Measurements from ENCODE around the gene LGI1. TPM values are rescaled to one million over a fixed set of nuclear protein-coding genes. Genes with fewer than 3 reads are reported as not detected.
A peak's percentile ranks its signal among the peaks of the same experiment; 100 is the strongest.

Gene LGI1
- total RNA-seq, 2 donors from 2014 or later: not detected

DNA sequence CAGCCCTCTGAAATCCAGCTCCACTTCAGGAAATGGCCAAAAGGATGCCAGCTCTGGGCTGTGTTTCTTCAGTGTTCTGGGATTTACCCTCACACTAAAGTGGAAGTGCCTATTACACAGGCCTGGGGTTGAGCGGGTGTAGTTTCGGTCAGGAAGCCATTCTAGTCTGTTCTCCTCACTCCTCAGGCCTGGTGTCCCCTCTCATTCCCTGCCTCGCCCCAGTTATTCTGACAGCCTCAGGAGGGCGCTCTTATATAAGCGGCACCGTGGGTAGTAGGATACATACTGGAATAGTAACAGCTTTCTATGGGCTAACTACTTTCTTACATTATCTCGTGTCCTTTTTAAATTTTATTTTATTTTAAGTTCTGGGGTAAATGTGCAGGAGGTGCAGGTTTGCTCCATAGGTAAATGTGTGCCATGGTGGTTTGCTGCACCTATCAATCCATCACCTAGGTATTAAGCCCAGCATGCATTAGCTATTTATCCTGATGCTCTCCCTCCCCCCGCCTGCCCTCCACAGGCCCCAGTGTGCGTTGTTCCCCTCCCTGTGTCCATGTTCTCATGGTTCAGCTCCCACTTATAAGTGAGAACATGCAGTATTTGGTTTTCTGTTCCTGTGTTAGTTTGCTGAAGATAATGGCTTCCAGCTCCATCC, 12.2 kb upstream of the LGI1 start:
- Mint-ChIP-seq H3K4me3 (no peak overlapping the region), H3K9me3 (no peaks in the 10 kb centered on the region), H3K36me3 (ENCODE audit: insufficient read depth in 2 of 2) (no peaks in the 10 kb centered on the region), H3K4me1 (ENCODE audit: low read depth) (no peaks in the 10 kb centered on the region), H3K27ac (no peak overlapping the region), H3K27me3 (ENCODE audit: low read depth) (peaks cover 7% of the 10 kb centered on the region)
- DNase-seq (peak in 1 of 2 donors; percentile 5), ATAC-seq (replicated peaks in 1 of 2) (no peak)

DNA sequence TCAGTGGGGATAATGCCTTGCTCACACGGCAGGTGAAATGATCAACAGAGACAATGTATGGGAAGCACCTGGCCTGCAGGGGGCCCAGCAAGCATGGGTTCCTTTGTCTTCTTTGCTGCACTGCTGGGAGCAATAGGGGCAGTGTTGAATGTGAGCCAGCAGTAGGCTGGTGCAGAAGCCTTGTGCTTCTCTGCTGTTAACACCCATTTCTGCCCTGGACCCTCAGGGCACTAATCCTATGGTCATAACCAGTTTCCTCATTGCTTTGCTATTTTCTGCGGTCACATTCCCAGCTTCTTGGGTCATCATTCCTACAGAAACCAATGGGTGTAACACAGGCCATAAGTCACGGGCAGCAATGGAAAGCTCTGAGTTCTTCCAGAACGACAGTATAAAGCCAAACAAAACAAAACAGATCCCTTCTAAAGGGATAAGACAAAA, 10.9 kb upstream of the LGI1 start:
- H3K36me3 Mint-ChIP-seq (ENCODE audit: insufficient read depth in 2 of 2): no peaks in the 10 kb centered on the region
- no peak overlapping the region for H3K4me3 Mint-ChIP-seq
- H3K9me3 Mint-ChIP-seq: no peaks in the 10 kb centered on the region
- DNase-seq (peak in 1 of 2 donors; percentile 1), ATAC-seq (replicated peaks in 1 of 2) (no peak)
- peaks cover 8% of the 10 kb centered on the region for H3K27me3 Mint-ChIP-seq (ENCODE audit: low read depth)
- H3K27ac Mint-ChIP-seq: no peak overlapping the region
- peaks cover 4% of the 10 kb centered on the region for H3K4me1 Mint-ChIP-seq (ENCODE audit: low read depth)

DNA sequence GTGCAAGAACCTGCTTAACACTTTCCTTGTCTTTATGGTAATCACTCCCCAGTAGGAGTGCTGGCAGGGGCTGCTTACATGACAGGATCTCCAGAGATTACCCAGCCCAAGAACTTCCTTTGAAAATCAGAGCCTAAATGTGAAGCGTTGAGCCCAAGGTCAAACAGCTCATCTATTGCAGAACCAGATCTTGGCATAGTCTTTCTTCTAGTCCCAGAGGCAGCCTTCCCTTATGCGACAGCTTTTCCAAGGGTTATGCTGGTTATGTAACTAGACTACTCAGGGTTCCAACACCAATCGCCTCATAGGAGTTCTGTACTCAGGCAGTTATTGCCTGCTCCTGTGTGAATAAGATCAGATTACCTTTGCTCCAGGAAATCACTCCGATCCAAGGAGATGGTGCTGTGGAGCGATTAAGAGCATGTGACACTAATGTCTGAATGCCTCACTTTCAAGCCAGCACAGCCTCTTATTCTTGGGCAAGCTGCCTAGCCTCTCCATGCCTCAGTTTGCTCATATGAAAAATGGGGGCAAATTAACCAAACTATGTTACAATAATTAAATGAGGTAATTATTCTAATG, 8.4 kb upstream of the LGI1 start:
- no peak overlapping the region for H3K4me3 Mint-ChIP-seq
- peaks cover 10% of the 10 kb centered on the region for H3K27me3 Mint-ChIP-seq (ENCODE audit: low read depth)
- DNase-seq (no peak), ATAC-seq (replicated peaks in 1 of 2) (no peak)
- no peaks in the 10 kb centered on the region for H3K36me3 Mint-ChIP-seq (ENCODE audit: insufficient read depth in 2 of 2)
- no peaks in the 10 kb centered on the region for H3K9me3 Mint-ChIP-seq
- H3K27ac Mint-ChIP-seq: no peak overlapping the region
- H3K4me1 Mint-ChIP-seq (ENCODE audit: low read depth): peaks cover 5% of the 10 kb centered on the region

DNA sequence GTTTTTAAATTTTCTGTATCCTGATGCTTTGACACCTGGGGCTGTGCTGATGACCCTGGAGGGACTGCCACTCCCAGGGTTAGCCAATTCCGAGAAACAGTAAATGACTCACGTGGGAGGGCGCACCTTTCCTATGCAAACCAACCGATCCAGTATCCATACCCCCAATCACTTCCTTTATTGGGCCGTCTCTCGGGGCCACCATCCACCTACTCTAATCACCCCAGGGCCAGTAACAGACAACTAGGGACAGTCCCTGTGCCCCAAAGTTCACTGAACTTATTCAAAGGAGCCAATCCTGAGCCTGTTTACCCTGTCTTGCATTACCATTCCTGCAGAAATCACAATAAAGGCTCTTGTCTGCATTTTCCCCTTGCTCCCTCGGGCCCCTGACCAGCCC, 6.6 kb upstream of the LGI1 start:
- H3K4me1 Mint-ChIP-seq (ENCODE audit: low read depth): peaks cover 5% of the 10 kb centered on the region
- DNase-seq: no peak
- H3K36me3 Mint-ChIP-seq (ENCODE audit: insufficient read depth in 2 of 2): no peaks in the 10 kb centered on the region
- H3K4me3 Mint-ChIP-seq: no peak overlapping the region
- ATAC-seq (replicated peaks in 1 of 2): no peak
- H3K9me3 Mint-ChIP-seq: no peaks in the 10 kb centered on the region
- H3K27ac Mint-ChIP-seq: no peak overlapping the region
- peaks cover 10% of the 10 kb centered on the region for H3K27me3 Mint-ChIP-seq (ENCODE audit: low read depth)

DNA sequence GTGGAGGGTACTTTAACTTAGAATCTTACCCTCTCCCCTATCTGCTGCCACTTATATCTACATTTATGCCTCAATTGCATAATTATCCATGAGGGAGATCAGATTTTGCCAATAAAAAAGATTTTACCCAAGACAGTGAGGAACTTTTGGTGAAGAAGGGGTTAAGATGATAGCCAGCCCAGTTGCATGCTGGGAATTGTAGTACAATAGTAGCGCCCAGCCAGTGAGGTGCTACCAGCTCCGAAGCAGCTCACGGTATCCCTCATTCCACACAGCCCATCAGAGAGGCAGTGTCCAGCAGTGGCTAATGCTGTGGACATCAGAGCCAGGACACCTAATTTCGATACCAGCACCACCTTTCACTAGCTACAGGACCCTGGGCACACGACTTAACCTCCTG, 5.9 kb upstream of the LGI1 start:
- DNase-seq: peak in 1 of 2 donors; percentile 3
- Mint-ChIP-seq H3K27me3 (ENCODE audit: low read depth) (peaks cover 17% of the 10 kb centered on the region), H3K27ac (no peak overlapping the region), H3K4me3 (peak overlapping the region in 1 of 2 donors; percentile 40), H3K4me1 (ENCODE audit: low read depth) (peaks cover 5% of the 10 kb centered on the region), H3K9me3 (no peaks in the 10 kb centered on the region), H3K36me3 (ENCODE audit: insufficient read depth in 2 of 2) (no peaks in the 10 kb centered on the region)
- no peak for ATAC-seq (replicated peaks in 1 of 2)

DNA sequence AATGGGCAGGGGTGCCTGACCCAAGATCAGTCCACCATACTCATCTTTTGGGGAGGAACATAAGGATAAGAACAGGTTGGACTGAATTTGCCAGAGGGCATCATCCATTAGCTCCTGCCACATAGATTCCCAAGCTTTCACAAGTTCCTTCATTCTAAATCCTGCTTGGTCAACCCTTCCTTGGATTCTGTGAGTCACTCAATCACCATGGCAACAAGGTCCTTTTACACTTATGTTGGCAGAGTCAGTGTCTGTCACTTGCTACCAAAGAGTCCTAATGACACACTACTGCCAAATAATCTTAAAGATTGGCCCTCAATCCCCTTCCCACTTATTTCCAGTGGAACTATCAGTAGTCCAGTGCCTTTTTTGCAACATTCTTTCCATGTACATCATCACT, 5.0 kb upstream of the LGI1 start:
- Mint-ChIP-seq H3K27ac (no peak overlapping the region), H3K9me3 (no peaks in the 10 kb centered on the region), H3K4me1 (ENCODE audit: low read depth) (peaks cover 7% of the 10 kb centered on the region), H3K27me3 (ENCODE audit: low read depth) (peaks cover 24% of the 10 kb centered on the region), H3K4me3 (no peak overlapping the region), H3K36me3 (ENCODE audit: insufficient read depth in 2 of 2) (no peaks in the 10 kb centered on the region)
- DNase-seq: no peak
- ATAC-seq (replicated peaks in 1 of 2): no peak

DNA sequence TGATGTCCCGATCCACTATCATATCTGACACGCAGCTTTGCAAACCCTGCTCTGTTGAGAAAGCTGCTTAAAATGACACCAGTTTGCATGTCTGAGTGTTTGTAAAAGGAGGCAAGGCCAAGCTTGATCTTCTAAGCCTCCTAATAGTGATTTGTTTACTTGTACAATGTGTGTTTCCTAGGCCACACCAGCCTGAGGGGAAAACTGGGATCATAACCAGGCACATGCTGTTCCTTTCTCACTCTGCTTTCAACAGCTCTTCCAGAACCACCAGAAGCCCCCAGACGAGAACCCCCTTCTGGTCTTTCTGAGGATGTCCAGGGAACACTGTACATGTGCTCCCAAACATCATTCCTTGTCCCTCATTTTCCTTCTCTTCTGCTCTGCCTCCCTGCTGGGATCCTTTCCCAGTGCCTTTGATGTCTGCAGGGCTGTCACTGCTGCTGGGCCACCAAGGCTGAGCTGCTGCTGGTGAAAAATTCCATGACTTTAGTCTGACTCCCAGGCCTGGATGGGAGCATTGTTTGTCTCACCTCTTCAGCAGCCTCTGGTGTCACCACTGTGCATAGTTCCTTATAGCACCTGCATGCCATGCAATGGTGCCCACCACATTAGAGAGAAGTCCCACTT, 4.0 kb upstream of the LGI1 start:
- no peak overlapping the region for H3K27ac Mint-ChIP-seq
- H3K36me3 Mint-ChIP-seq (ENCODE audit: insufficient read depth in 2 of 2): no peaks in the 10 kb centered on the region
- no peak for ATAC-seq (replicated peaks in 1 of 2)
- H3K9me3 Mint-ChIP-seq: no peaks in the 10 kb centered on the region
- H3K27me3 Mint-ChIP-seq (ENCODE audit: low read depth): peaks cover 34% of the 10 kb centered on the region
- H3K4me1 Mint-ChIP-seq (ENCODE audit: low read depth): peaks cover 17% of the 10 kb centered on the region
- H3K4me3 Mint-ChIP-seq: no peak overlapping the region
- DNase-seq: no peak

DNA sequence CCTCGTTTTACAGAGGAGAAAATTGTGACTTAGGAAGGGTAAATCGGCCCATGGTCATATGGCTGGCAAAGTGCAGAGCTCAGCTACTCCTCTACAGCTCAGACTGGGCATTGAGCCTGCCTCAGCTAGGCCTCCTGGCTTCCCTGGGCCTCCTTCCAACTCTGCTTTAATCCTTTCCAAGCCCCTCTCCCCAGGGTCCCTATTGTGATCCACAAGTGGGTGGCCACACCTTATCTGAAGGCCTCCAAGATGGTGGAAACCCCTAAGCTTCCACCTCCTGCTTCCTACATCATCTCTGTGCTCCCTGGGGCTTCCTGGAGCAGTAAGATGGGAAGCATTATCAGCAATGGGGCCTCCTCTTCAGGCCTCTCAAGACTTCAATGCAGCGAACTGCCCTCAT, 3.0 kb upstream of the LGI1 start:
- H3K4me1 Mint-ChIP-seq (ENCODE audit: low read depth): peaks cover 18% of the 10 kb centered on the region
- peaks cover 44% of the 10 kb centered on the region for H3K27me3 Mint-ChIP-seq (ENCODE audit: low read depth)
- H3K27ac Mint-ChIP-seq: no peak overlapping the region
- H3K4me3 Mint-ChIP-seq: no peak overlapping the region
- ATAC-seq (replicated peaks in 1 of 2) (no peak), DNase-seq (no peak)
- no peaks in the 10 kb centered on the region for H3K9me3 Mint-ChIP-seq
- H3K36me3 Mint-ChIP-seq (ENCODE audit: insufficient read depth in 2 of 2): no peaks in the 10 kb centered on the region

DNA sequence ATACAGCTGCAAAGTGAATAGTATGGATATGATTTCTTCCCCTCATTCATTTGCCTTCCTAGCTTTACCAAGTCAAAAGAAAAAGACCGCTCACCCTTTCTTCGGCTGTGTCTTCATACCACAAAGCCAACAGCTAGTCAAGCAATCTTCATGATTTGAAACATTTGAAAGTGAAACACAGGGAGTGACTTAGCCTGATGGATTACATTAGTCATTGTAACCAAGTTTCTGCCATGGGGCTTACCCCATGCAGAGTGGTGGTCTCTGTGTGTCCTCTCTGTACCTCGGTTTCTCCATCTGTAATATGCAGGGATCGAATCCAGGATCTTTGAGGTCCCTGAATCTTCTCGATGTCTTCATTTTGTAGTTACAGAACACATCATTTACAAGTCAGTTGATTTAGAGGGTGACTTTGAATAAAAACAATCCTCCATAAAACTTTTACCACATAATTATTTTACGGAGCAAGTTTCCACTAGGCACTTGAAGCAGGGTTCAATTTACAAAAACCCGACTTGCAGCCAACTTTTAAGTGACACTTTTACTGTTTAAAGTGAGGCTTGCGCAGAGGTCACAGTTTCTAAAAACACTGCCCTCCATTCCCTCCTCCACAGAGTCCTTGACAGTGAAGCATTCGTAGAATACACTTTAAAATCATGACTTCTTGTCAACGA, 2.2 kb upstream of the LGI1 start:
- no peak for DNase-seq
- H3K4me1 Mint-ChIP-seq (ENCODE audit: low read depth): peaks cover 18% of the 10 kb centered on the region
- no peak overlapping the region for H3K27ac Mint-ChIP-seq
- H3K36me3 Mint-ChIP-seq (ENCODE audit: insufficient read depth in 2 of 2): no peaks in the 10 kb centered on the region
- H3K9me3 Mint-ChIP-seq: no peaks in the 10 kb centered on the region
- peak overlapping the region in 1 of 2 donors; percentile 5 for H3K4me3 Mint-ChIP-seq
- peak in 1 of 2 donors; percentile 65 for ATAC-seq (replicated peaks in 1 of 2)
- H3K27me3 Mint-ChIP-seq (ENCODE audit: low read depth): peaks cover 52% of the 10 kb centered on the region

DNA sequence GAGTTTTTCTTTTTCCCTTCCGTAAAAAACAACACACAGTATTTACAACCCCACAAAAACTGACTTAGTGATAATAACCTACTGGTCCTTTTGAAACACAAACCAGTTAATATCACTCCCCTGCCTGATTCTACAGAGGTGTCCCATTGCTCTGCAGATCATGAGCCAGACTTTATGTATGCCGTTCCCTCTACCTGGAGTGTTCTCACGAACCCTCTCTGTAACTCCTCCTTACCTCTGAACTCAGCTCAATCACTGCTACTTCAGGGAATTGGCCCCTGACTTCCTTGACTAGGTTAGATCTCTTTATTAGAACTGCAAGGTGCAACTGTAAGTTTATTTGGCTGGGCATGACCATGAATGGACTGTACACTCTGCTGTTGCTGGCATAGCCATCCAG, 1.6 kb upstream of the LGI1 start:
- Mint-ChIP-seq H3K9me3 (no peaks in the 10 kb centered on the region), H3K27ac (no peak overlapping the region), H3K27me3 (ENCODE audit: low read depth) (peaks cover 56% of the 10 kb centered on the region), H3K36me3 (ENCODE audit: insufficient read depth in 2 of 2) (no peaks in the 10 kb centered on the region), H3K4me1 (ENCODE audit: low read depth) (peaks cover 18% of the 10 kb centered on the region), H3K4me3 (no peak overlapping the region)
- no peak for ATAC-seq (replicated peaks in 1 of 2)
- DNase-seq: no peak

DNA sequence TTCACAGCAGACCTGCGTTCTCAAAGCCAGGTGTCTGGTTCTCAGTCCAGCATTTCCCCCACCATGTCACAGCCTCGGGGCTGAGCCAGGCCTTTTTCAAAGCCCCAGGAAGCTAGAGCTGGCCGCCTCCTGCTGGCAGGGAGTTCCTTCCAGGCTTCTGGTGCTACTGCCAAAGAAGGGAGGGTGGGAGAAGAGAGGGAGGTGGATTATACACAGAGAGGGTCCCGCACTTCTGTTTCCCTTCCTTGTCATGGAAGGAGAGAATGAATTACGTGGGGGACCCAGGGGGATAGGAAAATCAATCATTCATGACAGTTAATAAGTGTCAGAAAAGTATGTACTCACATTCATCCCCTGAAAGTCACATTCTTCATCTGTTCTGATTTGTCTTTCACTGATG, 600 bp upstream of the LGI1 start:
- DNase-seq: no peak
- Mint-ChIP-seq H3K9me3 (no peaks in the 10 kb centered on the region), H3K36me3 (ENCODE audit: insufficient read depth in 2 of 2) (no peaks in the 10 kb centered on the region), H3K4me1 (ENCODE audit: low read depth) (peaks cover 13% of the 10 kb centered on the region), H3K27me3 (ENCODE audit: low read depth) (peaks cover 50% of the 10 kb centered on the region), H3K4me3 (no peak overlapping the region), H3K27ac (no peak overlapping the region)
- no peak for ATAC-seq (replicated peaks in 1 of 2)

DNA sequence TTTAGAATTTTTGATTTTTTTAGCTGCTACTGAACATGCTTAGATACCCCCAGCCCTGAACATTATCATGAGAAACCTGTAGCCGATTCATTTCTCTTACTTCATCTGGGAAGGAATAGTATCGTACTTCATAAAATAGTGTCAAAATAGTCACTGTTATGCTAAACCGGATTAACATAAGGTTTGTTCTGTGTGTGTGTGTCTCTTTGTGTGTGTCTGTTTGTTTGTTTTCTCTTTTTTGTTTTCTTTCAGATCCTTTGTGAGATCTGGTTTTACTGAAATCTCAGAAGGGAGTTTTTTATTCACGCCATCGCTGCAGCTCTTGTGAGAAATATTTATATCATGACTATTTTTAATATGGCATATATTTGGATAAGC, 761 bp downstream of the LGI1 start:
- Mint-ChIP-seq H3K4me3 (no peak overlapping the region), H3K27me3 (ENCODE audit: low read depth) (peaks cover 60% of the 10 kb centered on the region), H3K36me3 (ENCODE audit: insufficient read depth in 2 of 2) (no peaks in the 10 kb centered on the region), H3K27ac (no peak overlapping the region), H3K4me1 (ENCODE audit: low read depth) (peaks cover 13% of the 10 kb centered on the region), H3K9me3 (no peaks in the 10 kb centered on the region)
- DNase-seq (no peak), ATAC-seq (replicated peaks in 1 of 2) (no peak)

DNA sequence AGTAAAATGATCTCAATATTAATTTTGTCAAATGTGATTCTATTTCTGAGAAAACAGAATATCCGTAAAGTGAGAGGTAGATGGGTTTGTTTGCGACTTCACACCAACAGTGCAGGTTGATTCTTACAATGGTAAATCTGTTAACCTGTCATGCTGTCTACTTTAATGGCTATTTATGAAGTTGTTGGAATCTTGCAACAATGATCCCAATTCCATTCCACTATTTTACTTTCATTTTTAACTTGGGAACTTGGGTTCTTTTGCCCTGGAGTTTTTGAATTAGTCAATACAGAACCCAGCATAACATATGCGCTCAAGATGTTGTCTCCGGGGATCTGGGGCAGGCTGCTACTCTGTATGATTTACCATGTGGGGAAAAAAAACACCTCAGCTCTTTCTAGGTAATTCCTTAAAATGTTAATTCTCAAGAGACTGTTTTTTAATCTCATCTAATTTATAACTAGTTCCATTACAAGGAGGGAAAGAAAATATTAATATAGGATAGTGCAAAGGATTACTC, 1.2 kb downstream of the LGI1 start:
- H3K27me3 Mint-ChIP-seq (ENCODE audit: low read depth): peaks cover 60% of the 10 kb centered on the region

More for the DNA sequence above, 1.2 kb downstream of the LGI1 start:
- H3K4me1 Mint-ChIP-seq (ENCODE audit: low read depth): peaks cover 13% of the 10 kb centered on the region
- no peaks in the 10 kb centered on the region for H3K9me3 Mint-ChIP-seq
- no peak overlapping the region for H3K4me3 Mint-ChIP-seq
- no peak overlapping the region for H3K27ac Mint-ChIP-seq
- no peak for ATAC-seq (replicated peaks in 1 of 2)
- H3K36me3 Mint-ChIP-seq (ENCODE audit: insufficient read depth in 2 of 2): no peaks in the 10 kb centered on the region
- DNase-seq: no peak
